ENCODE measurements around the gene TTF1.
A peak's percentile ranks its signal among the peaks of the same experiment; 100 is the strongest.

The TTF1 gene

GRCh38 chr9:132350861-132351315 lies 55.8 kb downstream of the TTF1 start:
- H3K27ac ChIP-seq (ENCODE audit: low read depth, low read length), result no peak overlapping the region
- H3K36me3 ChIP-seq (ENCODE audit: control insufficient read depth in 1 of 2, insufficient read depth in 2 of 2, low read length in 2 of 2), result peaks cover 30 to 59% of the 10 kb centered on the region in 2 donors

GRCh38 chr9:132348676-132349075 lies 58.0 kb downstream of the TTF1 start:
- Histone ChIP-seq H3K36me3 (ENCODE audit: control insufficient read depth in 1 of 2, insufficient read depth in 2 of 2, low read length in 2 of 2) (peaks cover 42 to 81% of the 10 kb centered on the region in 2 donors), H3K9me3 (ENCODE audit: control insufficient read depth in 1 of 2, low read length in 2 of 2) (no peaks in the 10 kb centered on the region), H3K4me3 (ENCODE audit: low read depth in 1 of 2, low read length in 2 of 2) (no peak overlapping the region), H3K27ac (ENCODE audit: low read depth, low read length) (no peak overlapping the region), H3K27me3 (ENCODE audit: control insufficient read depth in 1 of 2, insufficient read depth in 2 of 2, low read length in 2 of 2) (no peaks in the 10 kb centered on the region), H3K9ac (ENCODE audit: low read depth in 1 of 2, low read length in 2 of 2) (no peak overlapping the region), H3K4me1 (ENCODE audit: control insufficient read depth in 1 of 2, insufficient read depth in 2 of 2, low read length in 2 of 2) (peaks cover 27 to 36% of the 10 kb centered on the region in 2 donors)

More at GRCh38 chr9:132350861-132351315, 55.8 kb downstream of the TTF1 start:
- H3K4me3 ChIP-seq (ENCODE audit: low read depth in 1 of 2, low read length in 2 of 2), result peak overlapping the region; percentile 41 to 65
- H3K9me3 ChIP-seq (ENCODE audit: control insufficient read depth in 1 of 2, low read length in 2 of 2), result no peaks in the 10 kb centered on the region
- H3K27me3 ChIP-seq (ENCODE audit: control insufficient read depth in 1 of 2, insufficient read depth in 2 of 2, low read length in 2 of 2), result no peaks in the 10 kb centered on the region
- H3K4me1 ChIP-seq (ENCODE audit: control insufficient read depth in 1 of 2, insufficient read depth in 2 of 2, low read length in 2 of 2), result peaks cover 29 to 40% of the 10 kb centered on the region in 2 donors
- peak overlapping the region; percentile 27 to 39 for H3K9ac ChIP-seq (ENCODE audit: low read depth in 1 of 2, low read length in 2 of 2)

GRCh38 chr9:132346177-132346576 lies 60.5 kb downstream of the TTF1 start:
- Histone ChIP-seq H3K27me3 (ENCODE audit: control insufficient read depth in 1 of 2, insufficient read depth in 2 of 2, low read length in 2 of 2) (no peaks in the 10 kb centered on the region), H3K27ac (ENCODE audit: low read depth, low read length) (no peak overlapping the region), H3K36me3 (ENCODE audit: control insufficient read depth in 1 of 2, insufficient read depth in 2 of 2, low read length in 2 of 2) (peaks cover 40 to 85% of the 10 kb centered on the region in 2 donors), H3K4me3 (ENCODE audit: low read depth in 1 of 2, low read length in 2 of 2) (no peak overlapping the region), H3K9me3 (ENCODE audit: control insufficient read depth in 1 of 2, low read length in 2 of 2) (no peaks in the 10 kb centered on the region), H3K9ac (ENCODE audit: low read depth in 1 of 2, low read length in 2 of 2) (no peak overlapping the region), H3K4me1 (ENCODE audit: control insufficient read depth in 1 of 2, insufficient read depth in 2 of 2, low read length in 2 of 2) (peaks cover 2 to 11% of the 10 kb centered on the region in 2 donors)

GRCh38 chr9:132341177-132341840 lies 65.3 kb downstream of the TTF1 start:
- Histone ChIP-seq H3K4me3 (ENCODE audit: low read depth in 1 of 2, low read length in 2 of 2) (no peak overlapping the region), H3K9ac (ENCODE audit: low read depth in 1 of 2, low read length in 2 of 2) (no peak overlapping the region), H3K36me3 (ENCODE audit: control insufficient read depth in 1 of 2, insufficient read depth in 2 of 2, low read length in 2 of 2) (peaks cover 41 to 79% of the 10 kb centered on the region in 2 donors), H3K27ac (ENCODE audit: low read depth, low read length) (no peak overlapping the region), H3K27me3 (ENCODE audit: control insufficient read depth in 1 of 2, insufficient read depth in 2 of 2, low read length in 2 of 2) (no peaks in the 10 kb centered on the region), H3K9me3 (ENCODE audit: control insufficient read depth in 1 of 2, low read length in 2 of 2) (no peaks in the 10 kb centered on the region), H3K4me1 (ENCODE audit: control insufficient read depth in 1 of 2, insufficient read depth in 2 of 2, low read length in 2 of 2) (no peaks in the 10 kb centered on the region)

GRCh38 chr9:132334364-132334763 lies 72.3 kb downstream of the TTF1 start:
- H3K9me3 ChIP-seq (ENCODE audit: control insufficient read depth in 1 of 2, low read length in 2 of 2), result no peaks in the 10 kb centered on the region
- no peak overlapping the region for H3K27ac ChIP-seq (ENCODE audit: low read depth, low read length)
- no peak overlapping the region for H3K9ac ChIP-seq (ENCODE audit: low read depth in 1 of 2, low read length in 2 of 2)
- peaks cover 38 to 77% of the 10 kb centered on the region in 2 donors for H3K36me3 ChIP-seq (ENCODE audit: control insufficient read depth in 1 of 2, insufficient read depth in 2 of 2, low read length in 2 of 2)
- H3K4me3 ChIP-seq (ENCODE audit: low read depth in 1 of 2, low read length in 2 of 2), result no peak overlapping the region
- H3K4me1 ChIP-seq (ENCODE audit: control insufficient read depth in 1 of 2, insufficient read depth in 2 of 2, low read length in 2 of 2), result no peaks in the 10 kb centered on the region
- H3K27me3 ChIP-seq (ENCODE audit: control insufficient read depth in 1 of 2, insufficient read depth in 2 of 2, low read length in 2 of 2), result no peaks in the 10 kb centered on the region

- Histone ChIP-seq H3K4me1 (ENCODE audit: control insufficient read depth in 1 of 2, insufficient read depth in 2 of 2, low read length in 2 of 2) (no peaks in the 10 kb centered on the region), H3K27ac (ENCODE audit: low read depth, low read length) (no peak overlapping the region), H3K9ac (ENCODE audit: low read depth in 1 of 2, low read length in 2 of 2) (no peak overlapping the region), H3K4me3 (ENCODE audit: low read depth in 1 of 2, low read length in 2 of 2) (no peak overlapping the region), H3K36me3 (ENCODE audit: control insufficient read depth in 1 of 2, insufficient read depth in 2 of 2, low read length in 2 of 2) (peaks cover 46 to 83% of the 10 kb centered on the region in 2 donors), H3K9me3 (ENCODE audit: control insufficient read depth in 1 of 2, low read length in 2 of 2) (no peaks in the 10 kb centered on the region), H3K27me3 (ENCODE audit: control insufficient read depth in 1 of 2, insufficient read depth in 2 of 2, low read length in 2 of 2) (no peaks in the 10 kb centered on the region)
Measured at GRCh38 chr9:132333556-132333955, 73.1 kb downstream of the TTF1 start.

GRCh38 chr9:132328580-132328979 lies 78.1 kb downstream of the TTF1 start:
- Histone ChIP-seq H3K4me1 (ENCODE audit: control insufficient read depth in 1 of 2, insufficient read depth in 2 of 2, low read length in 2 of 2) (no peaks in the 10 kb centered on the region), H3K36me3 (ENCODE audit: control insufficient read depth in 1 of 2, insufficient read depth in 2 of 2, low read length in 2 of 2) (peaks cover 44 to 76% of the 10 kb centered on the region in 2 donors), H3K9ac (ENCODE audit: low read depth in 1 of 2, low read length in 2 of 2) (no peak overlapping the region), H3K4me3 (ENCODE audit: low read depth in 1 of 2, low read length in 2 of 2) (no peak overlapping the region), H3K27ac (ENCODE audit: low read depth, low read length) (no peak overlapping the region), H3K27me3 (ENCODE audit: control insufficient read depth in 1 of 2, insufficient read depth in 2 of 2, low read length in 2 of 2) (no peaks in the 10 kb centered on the region), H3K9me3 (ENCODE audit: control insufficient read depth in 1 of 2, low read length in 2 of 2) (no peaks in the 10 kb centered on the region)

GRCh38 chr9:132327537-132327936 lies 79.1 kb downstream of the TTF1 start:
- H3K27me3 ChIP-seq (ENCODE audit: control insufficient read depth in 1 of 2, insufficient read depth in 2 of 2, low read length in 2 of 2), result no peaks in the 10 kb centered on the region
- H3K9ac ChIP-seq (ENCODE audit: low read depth in 1 of 2, low read length in 2 of 2), result no peak overlapping the region
- no peak overlapping the region for H3K27ac ChIP-seq (ENCODE audit: low read depth, low read length)
- H3K9me3 ChIP-seq (ENCODE audit: control insufficient read depth in 1 of 2, low read length in 2 of 2), result no peaks in the 10 kb centered on the region
- no peak overlapping the region for H3K4me3 ChIP-seq (ENCODE audit: low read depth in 1 of 2, low read length in 2 of 2)
- H3K36me3 ChIP-seq (ENCODE audit: control insufficient read depth in 1 of 2, insufficient read depth in 2 of 2, low read length in 2 of 2), result peaks cover 46 to 72% of the 10 kb centered on the region in 2 donors
- H3K4me1 ChIP-seq (ENCODE audit: control insufficient read depth in 1 of 2, insufficient read depth in 2 of 2, low read length in 2 of 2), result no peaks in the 10 kb centered on the region
